ENCODE data around the gene ZNF629. TPM values are rescaled to one million over a fixed set of nuclear protein-coding genes. Genes with fewer than 3 reads are reported as not detected.
A peak's percentile ranks its signal among the peaks of the same experiment; 100 is the strongest.

ZNF629 gene
- polyA plus RNA-seq, 2 of the 4 experiments (the other 2 are of a cell fraction): 5.9 to 13.6 TPM

GRCh38 chr16:30793508-30794069 is 6.6 kb upstream of the ZNF629 start:
- POLR2A ChIA-PET: interaction anchor here (1.0 kb wide), 1 partner anchor 12 kb away, joined by 6 read pairs; no protein-coding TSS in a partner anchor
- 50% methylated on average over 2 of the region's 7 CpGs for WGBS (ENCODE audit: missing lambda C conversion rate)
- Histone ChIP-seq H3K9me3 (no peaks in the 10 kb centered on the region), H3K4me1 (no peaks in the 10 kb centered on the region), H3K27ac (no peak overlapping the region), H3K4me3 (no peak overlapping the region), H3K4me2 (no peak overlapping the region)
- no peak for FAIRE-seq
- TF ChIP-seq FOSB (CRISPR knock-in tag; IDR thresholded peaks at IDR 0.05) (no peak), JUN (IDR thresholded peaks at IDR 0.05) (no peak), EP300 (IDR thresholded peaks at IDR 0.05) (no peak), JUNB (IDR thresholded peaks at IDR 0.05) (no peak), HOXB13 (CRISPR knock-in tag; IDR thresholded peaks at IDR 0.05; ENCODE audit: low read depth) (no peak), RFX5 (IDR thresholded peaks at IDR 0.05) (no peak), SMC3 (IDR thresholded peaks at IDR 0.05) (no peak), ELK1 (IDR thresholded peaks at IDR 0.05; ENCODE audit: low read depth, low read length) (no peak), KDM5A (IDR thresholded peaks at IDR 0.05) (no peak), BCL3 (IDR thresholded peaks at IDR 0.05) (no peak), MAZ (IDR thresholded peaks at IDR 0.05; ENCODE audit: borderline replicate concordance, low read depth, low read length) (no peak), POLR2A (IDR thresholded peaks at IDR 0.05; ENCODE audit: low read length) (no peak), ZNF302 (CRISPR knock-in tag; IDR thresholded peaks at IDR 0.05) (no peak), EHF (CRISPR knock-in tag; IDR thresholded peaks at IDR 0.05) (no peak), HMGXB4 (CRISPR knock-in tag; IDR thresholded peaks at IDR 0.05; ENCODE audit: borderline replicate concordance) (no peak), MAFK (IDR thresholded peaks at IDR 0.05; ENCODE audit: partially characterized antibody) (no peak), NPAS2 (CRISPR knock-in tag; IDR thresholded peaks at IDR 0.05; ENCODE audit: borderline replicate concordance) (no peak), RARB (CRISPR knock-in tag; IDR thresholded peaks at IDR 0.05) (no peak)
- no peak for DNase-seq (ENCODE audit: low read depth in 1 of 2, low spot score in 1 of 2)
- peak; percentile 27 to 30; a peak in 3 of 6 replicates for ATAC-seq
- CTCF ChIA-PET: interaction anchor here (0.7 to 6.8 kb wide), 7 partner anchors 11 to 149 kb away, joined by 3 to 35 read pairs (median 4); no protein-coding TSS in a partner anchor

- Histone ChIP-seq H3K27ac (peak overlapping the region; percentile 97 to 99), H3K9me3 (no peaks in the 10 kb centered on the region), H3K4me3 (peak overlapping the region; percentile 98), H3K4me1 (peaks cover 17% of the 10 kb centered on the region), H3K4me2 (peak overlapping the region; percentile 96)
- CTCF ChIA-PET: interaction anchor here (1.5 to 2.7 kb wide), 3 partner anchors 10 to 154 kb away, joined by 3 to 8 read pairs (median 4); no protein-coding TSS in a partner anchor
- FAIRE-seq (no peak), ATAC-seq (peak; percentile 2; a peak in 3 of 6 replicates), DNase-seq (ENCODE audit: low read depth in 1 of 2, low spot score in 1 of 2) (no peak)
- WGBS (ENCODE audit: missing lambda C conversion rate): 69% methylated on average over 11 of the region's 11 CpGs
- TF ChIP-seq CTCF (IDR thresholded peaks at IDR 0.05) (no peak), CBX2 (IDR thresholded peaks at IDR 0.05; ENCODE audit: borderline replicate concordance, low read depth) (no peak)
- POLR2A ChIA-PET: interaction anchor here (1.0 to 1.6 kb wide), 4 partner anchors 12 to 48 kb away, joined by 3 to 66 read pairs (median 3); a partner anchor contains a TSS
Measured at GRCh38 chr16:30787613-30788378, 791 bp upstream of the ZNF629 start.
